K562 (cell line): ENCODE results near the gene CCDC32. TPM values are rescaled to one million over a fixed set of nuclear protein-coding genes. Genes with fewer than 3 reads are reported as not detected.

Source experiments
- ATAC-seq: fragments of 200-7000 bp; cut with Tn5 transposase; 3 replicates; pipeline ENCODE4 v1.9.1; 2020; ENCODE audit warnings: moderate library complexity
- BruUV-seq: library from RNA; stranded (reverse); fragments of 400-500 nt; replicated peaks from 2 replicates; lab custom pipeline; 2021; lab: Mats Ljungman, UMichigan
- CTCF ChIA-PET: fragments of 300-600 bp; formaldehyde crosslinking; extraction: SDS; loops from one replicate; lab custom pipeline; 2021; ENCODE audit warnings: low intra/inter-chr PET ratio; lab: Yijun Ruan, JAX
- POLR2A ChIA-PET: fragments of 300-600, 350-650 bp; sonication (Branson Sonifier 250); formaldehyde crosslinking; extraction: SDS; loops from one replicate; lab custom pipeline; 2021; ENCODE audit warnings: antibody characterized with exemption, inconsistent platforms; lab: Yijun Ruan, JAX
- DNase-seq, 4 experiments: peaks; one replicate each; pipeline versions ENCODE4 v3.0.0 to v3.0.0-alpha.2; 2011 to 2018; ENCODE audit warnings: low spot score in 3 of 4, mixed read lengths in 3 of 4; ENCODE audit errors: extremely low read depth in 1 of 4
- FAIRE-seq: peaks from 2 replicates; lab custom pipeline; 2011; peaks lifted over from hg19 to GRCh38; lab: Jason Lieb, UNC
- H2AFZ ChIP-seq: 2 replicates; pipeline ENCODE4 v1.6.0; 2011; ENCODE audit warnings: low read depth, low read length, control low read depth, inconsistent platforms
- H3K27ac ChIP-seq: fragments of 200-600 bp; 3 replicates; pipeline ENCODE4 v1.8.0; 2011; ENCODE audit warnings: low read depth, mild to moderate bottlenecking, control low read depth, inconsistent platforms, low read length, moderate library complexity, mixed read lengths; ENCODE audit errors: extremely low read depth
- H3K27me3 ChIP-seq, 2 experiments: fragments of 300-600 bp in 1 of 2; 2 replicates in 1 of 2; 3 replicates in 1 of 2; pipeline versions ENCODE4 v1.6.0 to v1.8.0; 2011; ENCODE audit warnings: inconsistent platforms in 2 of 2, low read length in 2 of 2, mild to moderate bottlenecking in 1 of 2, mixed read lengths in 1 of 2, moderate library complexity in 1 of 2; ENCODE audit not compliant: control insufficient read depth in 2 of 2, insufficient read depth in 2 of 2
- H3K36me3 ChIP-seq: fragments of 300-600 bp; 3 replicates; pipeline ENCODE4 v1.8.0; 2011; ENCODE audit warnings: mild to moderate bottlenecking, low read length, inconsistent platforms; ENCODE audit not compliant: control insufficient read depth, insufficient read depth
- H3K4me1 ChIP-seq, 2 experiments: fragments of 200-600 bp in 1 of 2; replicated peaks in 1 of 2; 2 replicates in 1 of 2; 3 replicates in 1 of 2; pipeline versions ENCODE4 v1.5.1 to v1.8.0; 2011; ENCODE audit warnings: inconsistent platforms in 2 of 2, low read length in 2 of 2, mild to moderate bottlenecking in 1 of 2, mixed read lengths in 1 of 2, moderate library complexity in 1 of 2; ENCODE audit not compliant: control insufficient read depth in 2 of 2, insufficient read depth in 2 of 2
- H3K4me2 ChIP-seq: 2 replicates; pipeline ENCODE4 v1.6.1; 2011; ENCODE audit warnings: low read length, control low read depth, inconsistent platforms, mixed read lengths; ENCODE audit not compliant: insufficient read depth
- H3K4me3 ChIP-seq: fragments of 200-600 bp; sonication (generic), shearing (Covaris generic); 2 replicates; pipeline ENCODE4 v1.5.1; 2016; ENCODE audit warnings: control low read depth, inconsistent platforms
- H3K79me2 ChIP-seq: fragments of 200-600 bp; 3 replicates; pipeline ENCODE4 v1.8.0; 2011; ENCODE audit warnings: low read length, inconsistent platforms; ENCODE audit not compliant: control insufficient read depth, insufficient read depth
- H3K9ac ChIP-seq, 2 experiments: 2 replicates each; pipeline versions ENCODE4 v1.6.0 to v1.6.1; 2011; ENCODE audit warnings: low read depth in 2 of 2, low read length in 2 of 2, control low read depth in 1 of 2, inconsistent platforms in 1 of 2, mild to moderate bottlenecking in 1 of 2, mixed read lengths in 1 of 2; ENCODE audit not compliant: insufficient read depth in 1 of 2
- H3K9me1 ChIP-seq: one replicate; pipeline ENCODE4 v1.6.0; 2011; ENCODE audit warnings: inconsistent platforms, mild to moderate bottlenecking, low read length, moderate library complexity; ENCODE audit not compliant: control insufficient read depth, insufficient read depth
- H3K9me3 ChIP-seq: replicated peaks from 2 replicates; pipeline ENCODE4 v1.5.1; 2011; ENCODE audit warnings: low read depth, low read length, inconsistent platforms; ENCODE audit not compliant: control insufficient read depth, insufficient read depth
- H4K20me1 ChIP-seq: replicated peaks from 2 replicates; pipeline ENCODE4 v1.6.1; 2011; ENCODE audit warnings: low read length, inconsistent platforms, mixed read lengths; ENCODE audit not compliant: control insufficient read depth, insufficient read depth
- ADNP ChIP-seq: fragments of 200-800 bp; sonication (Bioruptor generic); IDR thresholded peaks from 2 replicates; pipeline ENCODE4 v1.6.1; 2016; ENCODE audit warnings: missing genetic modification characterization, missing compliant biosample characterization
- ARID2 ChIP-seq: fragments of 450-650 bp; IDR thresholded peaks from 2 replicates; pipeline ENCODE4 v1.6.1; 2017; ENCODE audit warnings: antibody characterized with exemption, mild to moderate bottlenecking
- ARID3B ChIP-seq: fragments of 250-450 bp; sonication (Bioruptor Pico); IDR thresholded peaks from 2 replicates; pipeline ENCODE4 v1.4.0; 2020; ENCODE audit warnings: borderline replicate concordance
- BCOR ChIP-seq: fragments of 450-650 bp; IDR thresholded peaks from 2 replicates; pipeline ENCODE4 v1.6.1; 2016
- CBX2 ChIP-seq: fragments of 200-600 bp; sonication (generic); IDR thresholded peaks from one replicate; pipeline ENCODE4 v1.6.1; 2012; ENCODE audit warnings: mild to moderate bottlenecking, low read length, inconsistent platforms; ENCODE audit not compliant: insufficient read depth, poor library complexity, severe bottlenecking
- FOXP4 ChIP-seq: sonication (generic); formaldehyde crosslinking; IDR thresholded peaks from 2 replicates; pipeline ENCODE4 v1.8.0; 2022; ENCODE audit warnings: mild to moderate bottlenecking, missing genetic modification reagents, borderline replicate concordance
- HDAC8 ChIP-seq: fragments of 450-650 bp; IDR thresholded peaks from 2 replicates; pipeline ENCODE4 v1.6.1; 2016; ENCODE audit warnings: mild to moderate bottlenecking, missing genetic modification characterization, moderate library complexity, missing compliant biosample characterization
- HMBOX1 ChIP-seq: sonication (generic); IDR thresholded peaks from 2 replicates; pipeline ENCODE4 v1.6.1; 2016
- NCOA6 ChIP-seq: fragments of 450-650 bp; IDR thresholded peaks from 2 replicates; pipeline ENCODE4 v1.6.1; 2017; ENCODE audit warnings: mild to moderate bottlenecking
- RCOR1 ChIP-seq, 2 experiments: IDR thresholded peaks; 2 replicates each; pipeline ENCODE4 v1.6.1; 2012; ENCODE audit warnings: low read depth in 2 of 2, low read length in 2 of 2, borderline replicate concordance in 1 of 2, improper control_type of control experiment in 1 of 2
- SMARCA5 ChIP-seq: fragments of 450-650 bp; IDR thresholded peaks from 2 replicates; pipeline ENCODE4 v1.6.1; 2016
- SMARCC2 ChIP-seq: fragments of 450-650 bp; IDR thresholded peaks from 2 replicates; pipeline ENCODE4 v1.6.1; 2017; ENCODE audit warnings: antibody characterized with exemption, moderate library complexity, mild to moderate bottlenecking, low read depth
- STAT5A ChIP-seq: IDR thresholded peaks from 2 replicates; pipeline ENCODE4 v1.6.1; 2012; ENCODE audit warnings: low read length, inconsistent platforms, borderline replicate concordance
- THAP12 ChIP-seq: fragments of 250-450 bp; sonication (Bioruptor Pico); IDR thresholded peaks from 2 replicates; pipeline ENCODE4 v1.9.0; 2021; ENCODE audit warnings: mild to moderate bottlenecking, inconsistent platforms
- TRIM24 ChIP-seq, 2 experiments: fragments of 450-650 bp; IDR thresholded peaks; 2 replicates each; pipeline ENCODE4 v1.6.1; 2016
- ZNF133 ChIP-seq: fragments of 250-450 bp; sonication (Bioruptor Pico); IDR thresholded peaks from 2 replicates; pipeline ENCODE4 v1.4.0; 2020; ENCODE audit warnings: mild to moderate bottlenecking
- ZNF143 ChIP-seq: sonication (generic); formaldehyde crosslinking; IDR thresholded peaks from 2 replicates; pipeline ENCODE4 v1.9.0; 2022; ENCODE audit warnings: mild to moderate bottlenecking, missing genetic modification reagents
- ZNF253 ChIP-seq: fragments of 250-450 bp; sonication (Bioruptor Pico); conservative IDR thresholded peaks from 2 replicates; pipeline ENCODE4 v1.6.1; 2021; ENCODE audit warnings: mild to moderate bottlenecking
- WGBS: fragments of 100-300 bp; shearing (Covaris generic); methylation state at CpG from one replicate; pipeline ENCODE4 v1.1.6; 2016; ENCODE audit warnings: low coverage, mixed read lengths; ENCODE audit not compliant: insufficient coverage; ENCODE audit errors: missing lambda C conversion rate; 5-methylcytosine and 5-hydroxymethylcytosine counted together
- in situ Hi-C: fragments of 300-500 bp; cut with MboI; formaldehyde crosslinking; loops from 4 replicates; pipeline ENCODE4 v1.15.0; 2018; ENCODE audit warnings: inconsistent platforms, mixed read lengths
- intact Hi-C: fragments of 100-400 bp; cut with micrococcal nuclease; formaldehyde crosslinking; loops from 2 replicates; pipeline ENCODE4 v1.14.2; 2022
- polyA plus RNA-seq, 8 experiments: library from polyadenylated mRNA; depleted of rRNA in 4 of 8; stranded (reverse) in 5 of 8; unstranded in 3 of 8; fragments of >200 nt; fragmentation: Nextera tagmentation in 2 of 8; fragmentation: Illumina TruSeq in 1 of 8; extraction: Ambion mirVana in 2 of 8; extraction: Trizol in 1 of 8; gene quantifications; 2 replicates each; pipeline versions ENCODE4 v1.2.1 to v1.2.3, GENCODE V29; 2011 to 2014; ENCODE audit warnings: inconsistent platforms in 1 of 8, missing spikeins in 1 of 8
- total RNA-seq, 7 experiments: library from RNA; depleted of rRNA in 6 of 7; stranded (reverse); fragments of >200 nt in 6 of 7; fragmentation: Illumina TruSeq in 2 of 7; extraction: Trizol in 2 of 7; gene quantifications; 2 replicates each; pipeline versions ENCODE4 v1.2.1 to v1.2.3, GENCODE V29; 2011 to 2021; ENCODE audit warnings: low replicate concordance in 1 of 7

CCDC32 gene
- total and polyA plus RNA-seq, 9 of the 15 experiments (the other 6 are each of a cell fraction or from before 2014, with no cell fraction given): 22.2 to 94.8 (median 37.1) TPM

- ATAC-seq: no peak
- Histone ChIP-seq H2AFZ (no peak overlapping the region), H3K9me1 (no peaks in the 10 kb centered on the region), H3K4me1 (peaks cover 21 to 35% of the 10 kb centered on the region in 2 experiments; a peak in 4 of 5 replicates), H3K27me3 (no peaks in the 10 kb centered on the region), H3K4me3 (no peak overlapping the region), H3K9me3 (no peaks in the 10 kb centered on the region), H3K79me2 (peaks cover 18% of the 10 kb centered on the region; the same call in 2 of the 3 replicates), H4K20me1 (no peaks in the 10 kb centered on the region), H3K9ac (no peak overlapping the region), H3K27ac (no peak overlapping the region), H3K36me3 (peaks cover 57% of the 10 kb centered on the region), H3K4me2 (no peak overlapping the region)
- 68% methylated on average over 2 of the region's 2 CpGs for WGBS
- CTCF ChIA-PET: no interaction called here
- intact Hi-C loops (no loop called here), in situ Hi-C loops (no loop called here)
- BruUV-seq: no TSS peak
- FAIRE-seq: no peak
- POLR2A ChIA-PET: interaction anchor here (0.6 kb wide), 1 partner anchor 94 kb away, joined by 3 read pairs; no protein-coding TSS in a partner anchor
- DNase-seq: no peak
- TF ChIP-seq ARID2 (no peak), ARID3B (CRISPR knock-in tag) (no peak), HMBOX1 (no peak), ZNF133 (CRISPR knock-in tag) (no peak), ADNP (tag) (peak; percentile 82), TRIM24 (IDR thresholded peaks at IDR 0.05) (no peak), ZNF253 (CRISPR knock-in tag) (no peak), STAT5A (no peak), ZNF143 (CRISPR knock-in tag) (no peak), SMARCA5 (0 out of 2 replicates have a peak, but pooled peaks have one; percentile 53), THAP12 (no peak), SMARCC2 (no peak), CBX2 (no peak), BCOR (peak; percentile 89), HDAC8 (tag) (no peak), FOXP4 (CRISPR knock-in tag) (no peak), RCOR1 (IDR thresholded peaks at IDR 0.05; ENCODE audit: borderline replicate concordance in 1 of 2, low read depth in 2 of 2, low read length in 2 of 2) (peak in 1 of 2 experiments; percentile 59; a peak in 2 of 4 replicates), NCOA6 (no peak)
Measured at GRCh38 chr15:40555876-40556275, 9.0 kb downstream of the CCDC32 start.
